ENCODE results near the gene LY86.
A peak's percentile ranks its signal among the peaks of the same experiment; 100 is the strongest.

- TF ChIP-seq, protein P1, sequence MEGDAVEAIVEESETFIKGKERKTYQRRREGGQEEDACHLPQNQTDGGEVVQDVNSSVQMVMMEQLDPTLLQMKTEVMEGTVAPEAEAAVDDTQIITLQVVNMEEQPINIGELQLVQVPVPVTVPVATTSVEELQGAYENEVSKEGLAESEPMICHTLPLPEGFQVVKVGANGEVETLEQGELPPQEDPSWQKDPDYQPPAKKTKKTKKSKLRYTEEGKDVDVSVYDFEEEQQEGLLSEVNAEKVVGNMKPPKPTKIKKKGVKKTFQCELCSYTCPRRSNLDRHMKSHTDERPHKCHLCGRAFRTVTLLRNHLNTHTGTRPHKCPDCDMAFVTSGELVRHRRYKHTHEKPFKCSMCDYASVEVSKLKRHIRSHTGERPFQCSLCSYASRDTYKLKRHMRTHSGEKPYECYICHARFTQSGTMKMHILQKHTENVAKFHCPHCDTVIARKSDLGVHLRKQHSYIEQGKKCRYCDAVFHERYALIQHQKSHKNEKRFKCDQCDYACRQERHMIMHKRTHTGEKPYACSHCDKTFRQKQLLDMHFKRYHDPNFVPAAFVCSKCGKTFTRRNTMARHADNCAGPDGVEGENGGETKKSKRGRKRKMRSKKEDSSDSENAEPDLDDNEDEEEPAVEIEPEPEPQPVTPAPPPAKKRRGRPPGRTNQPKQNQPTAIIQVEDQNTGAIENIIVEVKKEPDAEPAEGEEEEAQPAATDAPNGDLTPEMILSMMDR (IDR thresholded peaks at IDR 0.05), result peak; percentile 88 to 93 (median 92)
- no peak for TF ChIP-seq POLR2A (IDR thresholded peaks at IDR 0.05)
These were observed 41.2 kb upstream of the LY86 start for GRCh38 chr6:6547110-6547879.

All from upper lobe of left lung (tissue), 4 donors.